Hepatocyte (in vitro differentiated cells): Measurements from ENCODE around the gene CAMKK1.

Experiments
- EZH2 ChIP-seq: fragments of 200-600 bp; sonication (generic); IDR thresholded peaks from 2 replicates; pipeline ENCODE4 v1.6.1; 2016; ENCODE audit warnings: antibody characterized with exemption, mild to moderate bottlenecking, borderline replicate concordance
- EZH2phosphoT487 ChIP-seq: fragments of 200-600 bp; sonication (generic); IDR thresholded peaks from one replicate; pipeline ENCODE4 v1.6.1; 2018; ENCODE audit warnings: antibody characterized with exemption, mild to moderate bottlenecking, low read depth, moderate library complexity; ENCODE audit not compliant: unreplicated experiment, severe bottlenecking
- TF ChIP-seq, protein P1 (sequence below): fragments of 200-600 bp; sonication (generic); IDR thresholded peaks from 2 replicates; pipeline ENCODE4 v1.5.1; 2016; ENCODE audit warnings: antibody characterized with exemption, mild to moderate bottlenecking; ENCODE audit not compliant: poor library complexity

DNA sequence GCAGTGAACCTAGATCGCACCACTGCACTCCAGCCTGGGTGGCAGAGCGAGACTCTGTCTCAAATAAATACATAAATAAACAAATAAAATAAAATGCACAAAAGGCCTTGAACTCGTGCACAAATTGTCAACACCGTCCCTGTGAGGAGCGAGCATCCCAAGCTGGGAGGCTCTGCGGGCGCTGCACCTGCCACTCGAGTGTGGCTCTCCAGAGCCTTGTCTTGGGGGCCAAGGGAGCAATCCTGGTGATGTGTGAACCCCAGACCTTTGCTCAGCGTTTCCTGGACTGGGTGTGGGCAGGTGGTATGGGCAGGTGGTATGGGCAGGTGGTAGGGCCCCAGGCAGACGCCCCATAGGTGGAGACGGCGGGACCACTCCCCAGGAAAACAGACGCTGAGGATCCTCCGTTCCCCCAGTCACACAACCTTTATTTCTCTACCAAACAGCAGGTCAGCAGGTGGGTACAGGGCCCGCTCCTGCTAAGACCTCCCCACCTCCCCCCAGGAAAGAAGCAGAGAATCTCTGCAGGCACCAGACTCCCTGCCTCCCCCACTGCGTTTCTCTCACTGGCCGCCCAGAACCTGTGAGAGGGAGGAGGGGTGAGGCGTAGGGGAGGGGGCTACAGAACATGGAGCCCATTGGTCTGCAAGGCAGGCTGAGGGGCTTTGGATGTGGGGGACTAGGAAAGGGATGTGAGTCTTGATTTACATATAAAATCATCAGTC, 30.8 kb upstream of the CAMKK1 start:
- TF ChIP-seq, protein P1, sequence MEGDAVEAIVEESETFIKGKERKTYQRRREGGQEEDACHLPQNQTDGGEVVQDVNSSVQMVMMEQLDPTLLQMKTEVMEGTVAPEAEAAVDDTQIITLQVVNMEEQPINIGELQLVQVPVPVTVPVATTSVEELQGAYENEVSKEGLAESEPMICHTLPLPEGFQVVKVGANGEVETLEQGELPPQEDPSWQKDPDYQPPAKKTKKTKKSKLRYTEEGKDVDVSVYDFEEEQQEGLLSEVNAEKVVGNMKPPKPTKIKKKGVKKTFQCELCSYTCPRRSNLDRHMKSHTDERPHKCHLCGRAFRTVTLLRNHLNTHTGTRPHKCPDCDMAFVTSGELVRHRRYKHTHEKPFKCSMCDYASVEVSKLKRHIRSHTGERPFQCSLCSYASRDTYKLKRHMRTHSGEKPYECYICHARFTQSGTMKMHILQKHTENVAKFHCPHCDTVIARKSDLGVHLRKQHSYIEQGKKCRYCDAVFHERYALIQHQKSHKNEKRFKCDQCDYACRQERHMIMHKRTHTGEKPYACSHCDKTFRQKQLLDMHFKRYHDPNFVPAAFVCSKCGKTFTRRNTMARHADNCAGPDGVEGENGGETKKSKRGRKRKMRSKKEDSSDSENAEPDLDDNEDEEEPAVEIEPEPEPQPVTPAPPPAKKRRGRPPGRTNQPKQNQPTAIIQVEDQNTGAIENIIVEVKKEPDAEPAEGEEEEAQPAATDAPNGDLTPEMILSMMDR, result no peak
- TF ChIP-seq EZH2phosphoT487, result no peak
- no peak for TF ChIP-seq EZH2
